Mucosa of descending colon (tissue), 3 donors: ENCODE measurements around the gene LMX1B. TPM values are rescaled to one million over a fixed set of nuclear protein-coding genes. Genes with fewer than 3 reads are reported as not detected.
A peak's percentile ranks its signal among the peaks of the same experiment; 100 is the strongest.

Source experiments
- ATAC-seq: fragments of 200-7000 bp; cut with Tn5 transposase; one replicate; pipeline ENCODE4 v1.9.1; 2020; ENCODE audit warnings: mild to moderate bottlenecking, moderate library complexity
- DNase-seq, 3 donors: peaks; one replicate each; pipeline ENCODE4 v3.0.0-alpha.2; 2020
- H3K36me3 ChIP-seq: fragments of 200-600 bp; one replicate; pipeline ENCODE4 v1.8.0; 2021; ENCODE audit warnings: low read depth, mild to moderate bottlenecking
- H3K4me1 ChIP-seq: fragments of 200-600 bp; one replicate; pipeline ENCODE4 v1.8.0; 2021; ENCODE audit warnings: low read depth, mild to moderate bottlenecking
- H3K4me3 ChIP-seq: fragments of 200-600 bp; one replicate; pipeline ENCODE4 v1.8.0; 2021; ENCODE audit warnings: mild to moderate bottlenecking
- H3K9me3 ChIP-seq: fragments of 200-600 bp; one replicate; pipeline ENCODE4 v1.8.0; 2021; ENCODE audit warnings: mild to moderate bottlenecking
- CTCF ChIP-seq: fragments of 200-600 bp; IDR thresholded peaks from one replicate; pipeline ENCODE4 v1.8.0; 2022; ENCODE audit warnings: antibody characterized with exemption, mild to moderate bottlenecking
- intact Hi-C, 2 donors: fragments of 100-400 bp; cut with DNase I in 1 of 2; cut with micrococcal nuclease in 1 of 2; formaldehyde crosslinking; loops; one replicate each; pipeline versions ENCODE4 v1.11.0 to v1.11.1; 2022; cut with DNase I, micrococcal nuclease
- total RNA-seq, 3 donors: library from RNA; stranded (reverse); fragmentation: NEBNext Ultra II Directional in 2 of 3; extraction: Animal tissue kit (Norgen Biotek cat#: 25700) in 2 of 3; gene quantifications; one replicate each; pipeline versions ENCODE4 v1.2.1 to v1.2.4, GENCODE V29; 2021 to 2023
- donor health status: DM: no; HTN: no; CAD: no; lungs with moderate emphysema.
- donor health status: DM: no; HTN: no; CAD: no.
- donor health status: DM: no; HTN: yes; CAD: no.

LMX1B gene
- total RNA-seq, 3 donors from 2014 or later, result 0.14 to 0.51 TPM; not detected in 1

DNA sequence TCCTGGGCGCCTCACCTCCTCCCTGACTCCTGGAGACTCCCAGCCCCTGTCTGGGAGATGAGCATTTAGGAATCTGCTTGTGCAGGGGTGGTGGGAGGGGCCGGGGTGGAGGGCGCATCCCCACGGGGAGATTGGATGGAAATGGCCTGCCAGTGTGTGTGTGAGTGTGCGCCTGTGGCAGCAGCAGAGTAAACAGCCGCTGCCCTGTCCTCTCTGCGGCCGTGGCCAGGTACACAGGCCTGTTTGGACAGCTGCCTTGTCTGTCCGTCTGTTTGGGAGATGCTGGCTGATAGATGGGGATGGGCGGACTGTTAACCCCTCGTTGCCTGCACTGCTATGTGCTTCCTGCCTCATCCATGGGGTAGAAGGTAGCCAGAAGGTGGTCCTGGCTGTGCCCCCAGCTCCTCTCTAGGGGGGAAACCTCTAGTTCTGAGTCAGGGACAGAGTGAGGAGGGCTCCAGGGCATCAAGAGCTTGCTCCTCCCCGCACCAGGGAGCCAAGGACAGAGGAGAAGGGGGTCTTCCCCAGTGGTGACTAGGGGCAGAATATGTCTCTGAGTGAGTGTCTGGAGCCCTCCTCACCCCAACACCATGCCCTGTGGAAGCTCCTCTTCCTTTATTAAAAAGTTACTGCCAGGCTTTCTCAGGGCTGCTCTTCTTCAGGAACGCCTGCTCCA lies 60.1 kb downstream of the LMX1B start:
- H3K4me1 ChIP-seq, result no peaks in the 10 kb centered on the region
- intact Hi-C loops, result no loop called here
- no peak for DNase-seq
- no peaks in the 10 kb centered on the region for H3K9me3 ChIP-seq
- H3K36me3 ChIP-seq, result no peaks in the 10 kb centered on the region
- no peak overlapping the region for H3K4me3 ChIP-seq
- ATAC-seq, result peak; percentile 16
- no peak for TF ChIP-seq CTCF

GRCh38 chr9:126674365-126675146 lies 60.8 kb downstream of the LMX1B start:
- no peak for DNase-seq
- H3K4me3 ChIP-seq, result no peak overlapping the region
- H3K9me3 ChIP-seq, result no peaks in the 10 kb centered on the region
- no peaks in the 10 kb centered on the region for H3K4me1 ChIP-seq
- no peak for ATAC-seq
- no peaks in the 10 kb centered on the region for H3K36me3 ChIP-seq
- intact Hi-C loops, result no loop called here
- no peak for TF ChIP-seq CTCF

- Histone ChIP-seq H3K4me1 (no peaks in the 10 kb centered on the region), H3K4me3 (no peak overlapping the region), H3K9me3 (no peaks in the 10 kb centered on the region), H3K36me3 (no peaks in the 10 kb centered on the region)
- DNase-seq, result no peak
- no peak for TF ChIP-seq CTCF
- ATAC-seq, result no peak
- intact Hi-C loops, result no loop called here
Observed at GRCh38 chr9:126675147-126675467, 61.4 kb downstream of the LMX1B start.

DNA sequence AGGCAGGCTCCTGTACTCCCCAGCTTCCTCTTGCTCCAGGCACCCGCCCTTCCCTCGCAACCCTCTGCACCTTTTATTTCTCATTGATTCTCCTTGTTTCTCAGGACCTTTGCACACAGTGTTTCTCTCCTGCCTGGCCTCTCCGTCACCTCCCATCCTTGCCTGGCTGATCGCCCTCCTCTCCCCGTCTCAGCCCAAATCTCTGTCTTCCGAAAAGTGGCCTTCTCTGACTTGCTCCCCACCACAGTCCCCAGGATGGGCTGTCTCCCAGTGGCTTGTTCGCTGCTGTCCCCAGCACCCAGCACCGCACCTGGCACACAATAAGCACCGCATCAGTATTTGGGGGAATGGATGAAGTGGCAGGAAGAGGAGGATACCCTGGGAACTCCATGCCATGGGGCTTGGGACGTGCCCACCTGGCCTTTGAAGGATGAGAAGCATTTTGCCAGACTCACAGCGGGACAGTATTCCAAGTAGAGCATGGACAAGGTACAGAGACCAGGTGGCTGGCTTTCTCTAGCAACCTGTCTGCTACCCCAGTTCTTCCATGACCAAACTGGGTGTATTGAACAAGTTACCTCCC lies 62.5 kb downstream of the LMX1B start:
- ATAC-seq, result no peak
- intact Hi-C loops, result no loop called here
- Histone ChIP-seq H3K36me3 (no peaks in the 10 kb centered on the region), H3K9me3 (no peaks in the 10 kb centered on the region), H3K4me3 (no peak overlapping the region), H3K4me1 (no peaks in the 10 kb centered on the region)
- TF ChIP-seq CTCF, result no peak
- DNase-seq, result no peak

GRCh38 chr9:126676685-126677143 lies 63.0 kb downstream of the LMX1B start:
- intact Hi-C loops, result no loop called here
- ATAC-seq (peak; percentile 21), DNase-seq (no peak)

More at GRCh38 chr9:126676685-126677143, 63.0 kb downstream of the LMX1B start:
- H3K9me3 ChIP-seq, result no peaks in the 10 kb centered on the region
- no peaks in the 10 kb centered on the region for H3K4me1 ChIP-seq
- TF ChIP-seq CTCF, result no peak
- H3K4me3 ChIP-seq, result no peak overlapping the region
- no peaks in the 10 kb centered on the region for H3K36me3 ChIP-seq
